Measurements from ENCODE around the gene PLB1. TPM values are rescaled to one million over a fixed set of nuclear protein-coding genes. Genes with fewer than 3 reads are reported as not detected.

Gene PLB1
- total RNA-seq, 1 donor from 2014 or later = 0.64 TPM

DNA sequence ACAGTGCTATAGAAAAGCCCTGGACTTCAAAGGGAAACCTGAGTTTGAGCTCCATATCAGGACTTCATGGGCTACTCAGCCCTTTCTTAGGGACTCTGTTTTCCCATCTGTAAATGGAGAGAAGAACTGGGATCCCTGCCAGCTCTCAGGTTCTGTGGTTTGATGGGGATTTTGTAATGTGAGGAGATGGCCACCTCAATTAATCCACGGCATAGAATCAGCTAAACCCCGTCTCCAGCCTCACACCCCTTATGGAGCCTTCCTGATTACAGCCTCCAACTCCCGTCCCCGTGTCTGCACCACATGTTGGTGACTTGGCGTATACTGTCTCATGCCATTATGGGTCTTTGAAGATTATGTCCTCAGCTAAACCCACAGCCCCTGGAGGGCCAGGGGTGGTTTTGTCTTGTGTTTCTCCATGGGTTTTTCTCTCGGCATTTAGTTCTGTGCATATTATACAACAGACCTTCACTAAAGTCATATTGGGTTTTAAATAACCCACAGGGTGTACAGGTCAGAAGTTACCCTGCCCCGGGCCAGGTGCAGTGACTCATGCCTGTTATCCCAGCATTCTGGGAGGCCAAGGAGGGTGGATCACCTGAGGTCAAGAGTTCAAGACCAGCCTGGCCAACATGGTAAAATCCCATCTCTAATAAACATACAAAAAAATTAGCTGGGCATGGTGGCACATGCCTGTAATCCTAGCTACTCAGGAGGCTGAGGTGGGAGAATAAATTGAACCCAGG is 192.0 kb downstream of the PLB1 start:
- Mint-ChIP-seq H3K27me3 (ENCODE audit: unreplicated experiment) (no peaks in the 10 kb centered on the region), H3K4me1 (ENCODE audit: unreplicated experiment) (peaks cover 49% of the 10 kb centered on the region), H3K9me3 (ENCODE audit: unreplicated experiment) (no peaks in the 10 kb centered on the region), H3K4me3 (ENCODE audit: unreplicated experiment) (no peak overlapping the region), H3K27ac (ENCODE audit: unreplicated experiment) (no peak overlapping the region), H3K36me3 (ENCODE audit: unreplicated experiment) (no peaks in the 10 kb centered on the region)
- TF ChIP-seq, protein P1, sequence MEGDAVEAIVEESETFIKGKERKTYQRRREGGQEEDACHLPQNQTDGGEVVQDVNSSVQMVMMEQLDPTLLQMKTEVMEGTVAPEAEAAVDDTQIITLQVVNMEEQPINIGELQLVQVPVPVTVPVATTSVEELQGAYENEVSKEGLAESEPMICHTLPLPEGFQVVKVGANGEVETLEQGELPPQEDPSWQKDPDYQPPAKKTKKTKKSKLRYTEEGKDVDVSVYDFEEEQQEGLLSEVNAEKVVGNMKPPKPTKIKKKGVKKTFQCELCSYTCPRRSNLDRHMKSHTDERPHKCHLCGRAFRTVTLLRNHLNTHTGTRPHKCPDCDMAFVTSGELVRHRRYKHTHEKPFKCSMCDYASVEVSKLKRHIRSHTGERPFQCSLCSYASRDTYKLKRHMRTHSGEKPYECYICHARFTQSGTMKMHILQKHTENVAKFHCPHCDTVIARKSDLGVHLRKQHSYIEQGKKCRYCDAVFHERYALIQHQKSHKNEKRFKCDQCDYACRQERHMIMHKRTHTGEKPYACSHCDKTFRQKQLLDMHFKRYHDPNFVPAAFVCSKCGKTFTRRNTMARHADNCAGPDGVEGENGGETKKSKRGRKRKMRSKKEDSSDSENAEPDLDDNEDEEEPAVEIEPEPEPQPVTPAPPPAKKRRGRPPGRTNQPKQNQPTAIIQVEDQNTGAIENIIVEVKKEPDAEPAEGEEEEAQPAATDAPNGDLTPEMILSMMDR (IDR thresholded peaks at IDR 0.05) = no peak
- no peak for DNase-seq (ENCODE audit: extremely low spot score, unreplicated experiment)

DNA sequence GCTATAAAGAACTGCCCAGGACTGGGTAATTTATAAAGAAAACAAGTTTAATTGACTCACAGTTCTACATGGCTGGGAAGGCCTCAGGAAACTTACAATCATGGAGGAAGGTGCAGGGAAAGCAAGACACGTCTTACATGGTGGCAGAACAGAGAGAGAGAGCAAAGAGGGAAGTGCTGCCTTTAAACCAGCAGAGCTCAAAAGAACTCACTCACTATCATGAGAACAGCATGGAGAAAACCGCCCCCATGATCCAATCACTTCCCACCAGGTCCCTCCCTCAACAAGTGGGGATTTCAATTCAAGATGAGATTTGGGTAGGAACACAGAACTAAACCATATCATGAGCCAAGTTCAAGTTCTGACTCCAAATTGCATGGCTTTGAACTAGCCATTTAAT is 193.0 kb downstream of the PLB1 start:
- no peak overlapping the region for H3K27ac Mint-ChIP-seq (ENCODE audit: unreplicated experiment)
- TF ChIP-seq, protein P1 (IDR thresholded peaks at IDR 0.05) = no peak
- no peaks in the 10 kb centered on the region for H3K27me3 Mint-ChIP-seq (ENCODE audit: unreplicated experiment)
- H3K4me1 Mint-ChIP-seq (ENCODE audit: unreplicated experiment) = peaks cover 41% of the 10 kb centered on the region
- no peak overlapping the region for H3K4me3 Mint-ChIP-seq (ENCODE audit: unreplicated experiment)
- no peaks in the 10 kb centered on the region for H3K9me3 Mint-ChIP-seq (ENCODE audit: unreplicated experiment)
- H3K36me3 Mint-ChIP-seq (ENCODE audit: unreplicated experiment) = no peaks in the 10 kb centered on the region
- no peak for DNase-seq (ENCODE audit: extremely low spot score, unreplicated experiment)

DNA sequence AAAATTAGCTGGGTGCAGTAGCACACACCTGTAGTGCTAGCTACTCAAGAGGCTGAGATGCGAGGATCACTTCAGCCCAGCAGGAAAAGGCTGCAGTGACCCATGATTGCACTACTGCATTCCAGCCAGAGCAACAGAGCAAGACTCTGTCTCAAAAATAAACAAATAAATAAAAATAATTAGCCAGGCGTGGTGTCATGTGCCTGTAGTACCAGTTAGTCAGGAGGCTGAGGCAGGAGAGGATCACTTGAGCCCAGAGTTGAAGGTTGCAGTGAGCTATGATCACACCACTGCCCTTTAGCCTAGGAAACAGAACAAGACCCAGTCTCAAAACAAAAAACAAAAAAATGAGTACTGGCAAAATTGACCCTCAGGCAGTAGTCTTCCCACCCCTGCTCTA is 193.9 kb downstream of the PLB1 start:
- TF ChIP-seq, protein P1 (IDR thresholded peaks at IDR 0.05) = no peak
- Mint-ChIP-seq H3K27me3 (ENCODE audit: unreplicated experiment) (no peaks in the 10 kb centered on the region), H3K36me3 (ENCODE audit: unreplicated experiment) (no peaks in the 10 kb centered on the region), H3K4me1 (ENCODE audit: unreplicated experiment) (peaks cover 32% of the 10 kb centered on the region), H3K4me3 (ENCODE audit: unreplicated experiment) (no peak overlapping the region), H3K9me3 (ENCODE audit: unreplicated experiment) (no peaks in the 10 kb centered on the region), H3K27ac (ENCODE audit: unreplicated experiment) (no peak overlapping the region)
- DNase-seq (ENCODE audit: extremely low spot score, unreplicated experiment) = no peak

DNA sequence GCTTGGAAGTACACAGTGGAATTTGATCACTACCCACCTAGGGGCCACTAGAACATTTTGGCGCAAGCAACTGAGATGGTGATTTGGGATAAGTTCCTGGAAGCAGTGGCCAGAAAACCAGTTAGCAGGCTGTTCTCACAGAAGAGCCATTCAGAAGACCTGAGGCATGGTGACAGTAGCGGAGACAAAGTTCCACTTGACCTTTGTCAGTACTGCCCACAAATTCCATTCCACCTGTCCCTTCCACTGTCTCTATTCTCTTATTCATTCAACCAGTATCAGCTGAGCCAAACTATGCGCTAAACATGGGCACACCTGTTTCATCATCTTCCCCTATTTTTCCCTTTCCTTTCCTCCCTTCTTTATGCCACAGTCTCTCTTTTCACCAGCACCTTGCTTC is 196.6 kb downstream of the PLB1 start:
- H3K27me3 Mint-ChIP-seq (ENCODE audit: unreplicated experiment) = no peaks in the 10 kb centered on the region
- no peaks in the 10 kb centered on the region for H3K9me3 Mint-ChIP-seq (ENCODE audit: unreplicated experiment)
- no peak overlapping the region for H3K4me3 Mint-ChIP-seq (ENCODE audit: unreplicated experiment)
- H3K27ac Mint-ChIP-seq (ENCODE audit: unreplicated experiment) = peak overlapping the region; percentile 78
- DNase-seq (ENCODE audit: extremely low spot score, unreplicated experiment) = no peak
- peaks cover 46% of the 10 kb centered on the region for H3K4me1 Mint-ChIP-seq (ENCODE audit: unreplicated experiment)
- H3K36me3 Mint-ChIP-seq (ENCODE audit: unreplicated experiment) = no peaks in the 10 kb centered on the region
- TF ChIP-seq, protein P1 (IDR thresholded peaks at IDR 0.05) = no peak

DNA sequence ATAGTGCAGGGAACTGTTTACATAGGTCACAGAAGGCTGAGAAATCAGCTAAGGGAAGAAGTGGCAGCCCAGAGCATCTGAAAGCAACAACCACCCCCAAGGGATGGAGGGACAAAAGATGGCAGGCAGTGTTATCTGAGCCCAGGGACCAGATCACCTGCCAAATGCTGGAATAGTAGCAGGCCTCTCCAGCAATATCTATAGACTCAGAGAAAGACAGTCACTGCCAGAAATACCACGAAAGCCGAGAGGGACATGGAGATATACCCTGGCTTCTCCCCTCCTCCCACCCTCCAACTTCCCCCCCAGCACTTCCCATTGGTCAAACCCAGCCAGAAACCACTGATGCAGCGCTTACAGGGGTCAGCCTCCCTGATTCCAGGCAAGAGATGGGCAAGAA is 197.4 kb downstream of the PLB1 start:
- Mint-ChIP-seq H3K4me1 (ENCODE audit: unreplicated experiment) (peaks cover 51% of the 10 kb centered on the region), H3K27me3 (ENCODE audit: unreplicated experiment) (no peaks in the 10 kb centered on the region), H3K27ac (ENCODE audit: unreplicated experiment) (no peak overlapping the region), H3K36me3 (ENCODE audit: unreplicated experiment) (no peaks in the 10 kb centered on the region), H3K4me3 (ENCODE audit: unreplicated experiment) (no peak overlapping the region), H3K9me3 (ENCODE audit: unreplicated experiment) (no peaks in the 10 kb centered on the region)
- no peak for DNase-seq (ENCODE audit: extremely low spot score, unreplicated experiment)
- TF ChIP-seq, protein P1 (IDR thresholded peaks at IDR 0.05) = no peak

Other genes with a start within 250 kb of the PLB1 start
- 82.6 and 83.2 TPM in 2 replicates for gene FOSL2, start 103.2 kb upstream of the PLB1 start, total RNA-seq

Measured in osteocyte (in vitro differentiated cells).